GM12878 (cell line): ENCODE data around the gene COMMD10. TPM values are rescaled to one million over a fixed set of nuclear protein-coding genes. Genes with fewer than 3 reads are reported as not detected.
A peak's percentile ranks its signal among the peaks of the same experiment; 100 is the strongest.

Experiments used
- ATAC-seq: fragments of 200-7000 bp; cut with Tn5 transposase; 3 replicates; pipeline ENCODE4 v1.9.1; 2020; ENCODE audit warnings: mild to moderate bottlenecking, moderate library complexity
- BruUV-seq: library from RNA; stranded (reverse); fragments of 400-500 nt; replicated peaks from 2 replicates; lab custom pipeline; 2021; lab: Mats Ljungman, UMichigan
- CTCF ChIA-PET: fragments of 300-600 bp; sonication (Branson Sonifier 250); formaldehyde crosslinking; extraction: SDS; loops from one replicate; lab custom pipeline; 2021; ENCODE audit warnings: inconsistent platforms; lab: Yijun Ruan, JAX
- POLR2A ChIA-PET: fragments of 350-600 bp; formaldehyde crosslinking; extraction: SDS; loops from one replicate; lab custom pipeline; 2021; ENCODE audit warnings: inconsistent platforms; lab: Charles Lee
- RAD21 ChIA-PET: fragments of 300-600 bp; sonication (Branson Sonifier 250); formaldehyde crosslinking; loops from one replicate; lab custom pipeline; 2023; ENCODE audit warnings: antibody characterized with exemption; ENCODE audit not compliant: unreplicated experiment; lab: Charles Lee
- SMC1A ChIA-PET: fragments of 300-600 bp; sonication (Branson Sonifier 250); formaldehyde crosslinking; loops from one replicate; lab custom pipeline; 2023; ENCODE audit not compliant: unreplicated experiment, uncharacterized antibody; lab: Charles Lee
- DNase-seq: peaks from one replicate; pipeline ENCODE4 v3.0.0-alpha.2; 2011; ENCODE audit warnings: low read depth, low spot score
- FAIRE-seq: peaks from 3 replicates; lab custom pipeline; 2011; peaks lifted over from hg19 to GRCh38; lab: Jason Lieb, UNC
- H2AFZ ChIP-seq: 2 replicates; pipeline ENCODE4 v1.6.0; 2011; ENCODE audit warnings: low read depth, low read length, control low read depth; ENCODE audit not compliant: control insufficient read depth
- H3K27ac ChIP-seq: 2 replicates; pipeline ENCODE4 v1.5.1; 2011; ENCODE audit warnings: control low read depth; ENCODE audit not compliant: control insufficient read depth, insufficient read depth
- H3K27me3 ChIP-seq, 2 experiments: replicated peaks in 1 of 2; 2 replicates each; pipeline versions ENCODE4 v1.6.0 to v1.6.1; 2011; ENCODE audit warnings: low read length in 1 of 2; ENCODE audit not compliant: control insufficient read depth in 2 of 2, insufficient read depth in 2 of 2
- H3K36me3 ChIP-seq, 2 experiments: 2 replicates each; pipeline ENCODE4 v1.5.1; 2011; ENCODE audit warnings: low read length in 1 of 2; ENCODE audit not compliant: control insufficient read depth in 2 of 2, insufficient read depth in 2 of 2
- H3K4me1 ChIP-seq: 2 replicates; pipeline ENCODE4 v1.6.1; 2011; ENCODE audit warnings: mild to moderate bottlenecking, low read length, moderate library complexity, mixed read lengths; ENCODE audit not compliant: control insufficient read depth, insufficient read depth
- H3K4me2 ChIP-seq: 2 replicates; pipeline ENCODE4 v1.6.0; 2011; ENCODE audit warnings: control low read depth; ENCODE audit not compliant: control insufficient read depth, insufficient read depth
- H3K4me3 ChIP-seq: fragments of 200-600 bp; sonication (generic); 2 replicates; pipeline ENCODE4 v1.5.1; 2016
- H3K79me2 ChIP-seq: 2 replicates; pipeline ENCODE4 v1.6.0; 2011; ENCODE audit warnings: low read length; ENCODE audit not compliant: control insufficient read depth, insufficient read depth
- H3K9ac ChIP-seq: 2 replicates; pipeline ENCODE4 v1.8.0; 2011; ENCODE audit warnings: low read length, control low read depth, mixed read lengths; ENCODE audit not compliant: control insufficient read depth, insufficient read depth
- H3K9me3 ChIP-seq: replicated peaks from 3 replicates; pipeline ENCODE4 v1.5.1; 2011; ENCODE audit warnings: mild to moderate bottlenecking, low read length; ENCODE audit not compliant: control insufficient read depth, insufficient read depth
- H4K20me1 ChIP-seq: 2 replicates; pipeline ENCODE4 v1.6.0; 2011; ENCODE audit not compliant: control insufficient read depth, insufficient read depth
- ATF7 ChIP-seq: fragments of 450-650 bp; IDR thresholded peaks from 2 replicates; pipeline ENCODE4 v1.6.1; 2016; ENCODE audit warnings: low read depth, mild to moderate bottlenecking
- CHD2 ChIP-seq: IDR thresholded peaks from 2 replicates; pipeline ENCODE4 v1.6.1; 2011; ENCODE audit warnings: low read depth, low read length, improper control_type of control experiment, borderline replicate concordance
- EZH2 ChIP-seq: IDR thresholded peaks from 2 replicates; pipeline ENCODE4 v1.6.1; 2012; ENCODE audit warnings: low read depth, mild to moderate bottlenecking, control low read depth, inconsistent platforms, low read length, borderline replicate concordance; ENCODE audit not compliant: control insufficient read depth
- GATAD2B ChIP-seq: fragments of 450-650 bp; conservative IDR thresholded peaks from 2 replicates; pipeline ENCODE4 v1.6.1; 2017; ENCODE audit warnings: low read depth, mild to moderate bottlenecking, moderate library complexity
- KLF5 ChIP-seq: fragments of 450-650 bp; IDR thresholded peaks from 2 replicates; pipeline ENCODE4 v1.6.1; 2014; ENCODE audit warnings: mild to moderate bottlenecking; ENCODE audit not compliant: partially characterized antibody
- MEF2A ChIP-seq: IDR thresholded peaks from 2 replicates; pipeline ENCODE4 v1.6.1; 2011; ENCODE audit warnings: low read depth, mild to moderate bottlenecking, low read length, moderate library complexity; ENCODE audit not compliant: insufficient read depth
- PAX8 ChIP-seq: fragments of 450-650 bp; IDR thresholded peaks from 2 replicates; pipeline ENCODE4 v1.6.1; 2017; ENCODE audit warnings: mild to moderate bottlenecking, moderate library complexity
- POU2F2 ChIP-seq: IDR thresholded peaks from 3 replicates; pipeline ENCODE4 v1.6.1; 2011; ENCODE audit warnings: low read depth, mild to moderate bottlenecking, low read length, borderline replicate concordance
- SRF ChIP-seq, 2 experiments: IDR thresholded peaks; 2 replicates each; pipeline ENCODE4 v1.6.1; 2011; ENCODE audit warnings: low read depth in 2 of 2, low read length in 2 of 2, mild to moderate bottlenecking in 1 of 2, moderate library complexity in 1 of 2
- STAT1 ChIP-seq: fragments of 450-650 bp; conservative IDR thresholded peaks from 2 replicates; pipeline ENCODE4 v1.6.1; 2014; ENCODE audit warnings: antibody characterized with exemption, mild to moderate bottlenecking
- WGBS: methylation state at CpG from one replicate; pipeline ENCODE4 v1.1.6; 2016; ENCODE audit warnings: low lambda C conversion rate; ENCODE audit not compliant: insufficient replicate concordance, insufficient coverage; ENCODE audit errors: missing lambda C conversion rate; 5-methylcytosine and 5-hydroxymethylcytosine counted together
- in situ Hi-C: fragments of 300-500 bp; cut with MboI; formaldehyde crosslinking; loops from 9 replicates; pipeline ENCODE4 v1.14.3; 2018; ENCODE audit warnings: mixed read lengths
- intact Hi-C: fragments of 100-400 bp; cut with micrococcal nuclease; formaldehyde crosslinking; loops from one replicate; pipeline ENCODE4 v1.14.2; 2022; ENCODE audit not compliant: unreplicated experiment
- polyA plus RNA-seq, 11 experiments: library from polyadenylated mRNA; depleted of rRNA in 4 of 11; unstranded in 6 of 11; stranded (reverse) in 5 of 11; fragments of >200 nt; fragmentation: Nextera tagmentation in 4 of 11; fragmentation: Illumina TruSeq in 1 of 11; extraction: Ambion mirVana in 4 of 11; extraction: Trizol in 1 of 11; gene quantifications; 1 replicate in 1 of 11; 2 replicates in 10 of 11; pipeline versions ENCODE4 v1.2.1 to v1.2.3, GENCODE V29; 2011 to 2016; ENCODE audit warnings: inconsistent platforms in 2 of 11, missing spikeins in 2 of 11, low read depth in 1 of 11
- total RNA-seq, 4 experiments: library from RNA; depleted of rRNA in 3 of 4; stranded (reverse); fragments of >200 nt in 3 of 4; fragmentation: Illumina TruSeq in 1 of 4; extraction: Trizol in 1 of 4; gene quantifications; 2 replicates each; pipeline versions ENCODE4 v1.2.1 to v1.2.3, GENCODE V29; 2013 to 2021
- TF ChIP-seq, protein P1 (sequence below): IDR thresholded peaks from 2 replicates; pipeline ENCODE4 v1.6.1; 2011; ENCODE audit warnings: low read depth, mild to moderate bottlenecking, low read length, moderate library complexity, borderline replicate concordance; ENCODE audit errors: extremely low read depth
- TF ChIP-seq, protein P2 (sequence below): fragments of 450-650 bp; IDR thresholded peaks from 2 replicates; pipeline ENCODE4 v1.6.1; 2017; ENCODE audit warnings: mild to moderate bottlenecking, moderate library complexity
- TF ChIP-seq, protein P3 (sequence below): IDR thresholded peaks from 2 replicates; pipeline ENCODE4 v1.6.1; 2012; ENCODE audit warnings: low read depth, low read length, improper control_type of control experiment

Gene COMMD10
- total and polyA plus RNA-seq, 10 of the 15 experiments (the other 5 are each of a cell fraction or from before 2014, with no cell fraction given), result 19.6 to 98.7 (median 28.0) TPM

DNA sequence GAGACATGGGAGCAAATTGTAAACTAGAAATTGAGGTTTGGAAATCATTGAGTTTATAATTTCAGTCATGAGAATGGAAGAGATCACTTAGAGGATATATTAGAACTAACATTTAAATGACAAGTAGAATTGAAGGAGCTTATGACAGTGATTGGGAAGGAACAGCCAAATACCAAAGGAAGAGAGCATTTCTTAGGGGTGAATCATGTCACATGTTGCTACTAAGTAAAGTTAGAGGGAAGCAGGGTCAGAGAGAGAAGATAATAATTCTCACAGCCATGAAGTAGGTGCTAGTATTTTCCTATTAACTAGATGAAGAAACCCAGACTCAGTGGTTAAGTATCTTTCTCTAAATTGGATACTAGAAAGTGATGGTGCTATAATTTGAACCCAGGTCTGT lies 59.3 kb downstream of the COMMD10 start:
- DNase-seq (no peak), FAIRE-seq (no peak), ATAC-seq (no peak)
- BruUV-seq, result no TSS peak
- Histone ChIP-seq H3K27me3 (no peaks in the 10 kb centered on the region), H3K4me2 (no peak overlapping the region), H3K79me2 (no peaks in the 10 kb centered on the region), H3K27ac (no peak overlapping the region), H3K36me3 (no peaks in the 10 kb centered on the region), H4K20me1 (no peaks in the 10 kb centered on the region), H3K4me1 (no peaks in the 10 kb centered on the region), H3K9ac (no peak overlapping the region), H2AFZ (no peak overlapping the region), H3K9me3 (no peaks in the 10 kb centered on the region), H3K4me3 (no peak overlapping the region)
- RAD21 ChIA-PET, result no interaction called here
- in situ Hi-C loops, result loop anchor here (25.0 kb wide), 1 partner anchor 418 kb away; the partner anchor contains the start of gene SEMA6A
- SMC1A ChIA-PET, result interaction anchor here (0.6 to 2.0 kb wide), 4 partner anchors 10 to 431 kb away, joined by 3 to 5 read pairs (median 4); no protein-coding TSS in a partner anchor
- CTCF ChIA-PET, result no interaction called here
- TF ChIP-seq STAT1 (no peak), ATF7 (no peak), PAX8 (no peak), SRF (IDR thresholded peaks at IDR 0.05; ENCODE audit: low read depth in 2 of 2, low read length in 2 of 2) (no peak), MEF2A (no peak), POU2F2 (no peak), KLF5 (no peak)
- TF ChIP-seq, protein P1, sequence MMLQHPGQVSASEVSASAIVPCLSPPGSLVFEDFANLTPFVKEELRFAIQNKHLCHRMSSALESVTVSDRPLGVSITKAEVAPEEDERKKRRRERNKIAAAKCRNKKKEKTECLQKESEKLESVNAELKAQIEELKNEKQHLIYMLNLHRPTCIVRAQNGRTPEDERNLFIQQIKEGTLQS, result no peak
- intact Hi-C loops, result no loop called here
- POLR2A ChIA-PET, result no interaction called here

DNA sequence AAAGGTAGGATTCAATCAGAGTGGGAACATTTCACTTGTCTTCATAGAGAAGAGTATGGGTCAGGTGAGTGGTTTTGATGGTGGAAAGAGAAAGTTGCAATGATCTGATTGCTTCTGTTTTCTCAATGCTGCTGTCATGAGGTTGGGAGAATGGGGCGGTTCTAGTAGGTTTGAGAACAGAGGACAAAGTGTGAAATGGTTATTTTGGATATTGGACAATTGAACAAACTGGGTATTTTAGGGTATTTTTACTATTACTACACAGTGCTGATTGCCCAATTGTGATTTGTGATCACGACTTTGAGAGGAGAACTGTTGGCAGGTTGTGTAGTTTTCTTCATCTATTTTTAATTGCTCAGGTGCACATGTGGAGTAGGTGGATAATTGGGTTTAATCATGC lies 60.2 kb downstream of the COMMD10 start:
- H4K20me1 ChIP-seq, result no peaks in the 10 kb centered on the region
- H3K9me3 ChIP-seq, result no peaks in the 10 kb centered on the region
- no peaks in the 10 kb centered on the region for H3K27me3 ChIP-seq
- no peaks in the 10 kb centered on the region for H3K79me2 ChIP-seq
- in situ Hi-C loops (loop anchor here (25.0 kb wide), 1 partner anchor 417 kb away; the partner anchor contains the start of gene SEMA6A), intact Hi-C loops (no loop called here)
- FAIRE-seq, result no peak
- POLR2A ChIA-PET, result no interaction called here
- H3K36me3 ChIP-seq, result no peaks in the 10 kb centered on the region
- H3K4me3 ChIP-seq, result no peak overlapping the region
- WGBS, result 56% methylated on average over 2 of the region's 2 CpGs
- SMC1A ChIA-PET, result no interaction called here
- no peak for ATAC-seq
- no peak overlapping the region for H3K4me2 ChIP-seq
- CTCF ChIA-PET, result no interaction called here
- no peak overlapping the region for H2AFZ ChIP-seq
- no peak for DNase-seq
- H3K27ac ChIP-seq, result no peak overlapping the region
- no peak overlapping the region for H3K9ac ChIP-seq
- H3K4me1 ChIP-seq, result no peaks in the 10 kb centered on the region
- BruUV-seq, result TSS peak; percentile 39
- RAD21 ChIA-PET, result no interaction called here
- no peak for TF ChIP-seq GATAD2B
- TF ChIP-seq, protein P2, sequence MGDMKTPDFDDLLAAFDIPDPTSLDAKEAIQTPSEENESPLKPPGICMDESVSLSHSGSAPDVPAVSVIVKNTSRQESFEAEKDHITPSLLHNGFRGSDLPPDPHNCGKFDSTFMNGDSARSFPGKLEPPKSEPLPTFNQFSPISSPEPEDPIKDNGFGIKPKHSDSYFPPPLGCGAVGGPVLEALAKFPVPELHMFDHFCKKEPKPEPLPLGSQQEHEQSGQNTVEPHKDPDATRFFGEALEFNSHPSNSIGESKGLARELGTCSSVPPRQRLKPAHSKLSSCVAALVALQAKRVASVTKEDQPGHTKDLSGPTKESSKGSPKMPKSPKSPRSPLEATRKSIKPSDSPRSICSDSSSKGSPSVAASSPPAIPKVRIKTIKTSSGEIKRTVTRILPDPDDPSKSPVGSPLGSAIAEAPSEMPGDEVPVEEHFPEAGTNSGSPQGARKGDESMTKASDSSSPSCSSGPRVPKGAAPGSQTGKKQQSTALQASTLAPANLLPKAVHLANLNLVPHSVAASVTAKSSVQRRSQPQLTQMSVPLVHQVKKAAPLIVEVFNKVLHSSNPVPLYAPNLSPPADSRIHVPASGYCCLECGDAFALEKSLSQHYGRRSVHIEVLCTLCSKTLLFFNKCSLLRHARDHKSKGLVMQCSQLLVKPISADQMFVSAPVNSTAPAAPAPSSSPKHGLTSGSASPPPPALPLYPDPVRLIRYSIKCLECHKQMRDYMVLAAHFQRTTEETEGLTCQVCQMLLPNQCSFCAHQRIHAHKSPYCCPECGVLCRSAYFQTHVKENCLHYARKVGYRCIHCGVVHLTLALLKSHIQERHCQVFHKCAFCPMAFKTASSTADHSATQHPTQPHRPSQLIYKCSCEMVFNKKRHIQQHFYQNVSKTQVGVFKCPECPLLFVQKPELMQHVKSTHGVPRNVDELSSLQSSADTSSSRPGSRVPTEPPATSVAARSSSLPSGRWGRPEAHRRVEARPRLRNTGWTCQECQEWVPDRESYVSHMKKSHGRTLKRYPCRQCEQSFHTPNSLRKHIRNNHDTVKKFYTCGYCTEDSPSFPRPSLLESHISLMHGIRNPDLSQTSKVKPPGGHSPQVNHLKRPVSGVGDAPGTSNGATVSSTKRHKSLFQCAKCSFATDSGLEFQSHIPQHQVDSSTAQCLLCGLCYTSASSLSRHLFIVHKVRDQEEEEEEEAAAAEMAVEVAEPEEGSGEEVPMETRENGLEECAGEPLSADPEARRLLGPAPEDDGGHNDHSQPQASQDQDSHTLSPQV, result no peak
- TF ChIP-seq EZH2, result no peak
- TF ChIP-seq, protein P3, sequence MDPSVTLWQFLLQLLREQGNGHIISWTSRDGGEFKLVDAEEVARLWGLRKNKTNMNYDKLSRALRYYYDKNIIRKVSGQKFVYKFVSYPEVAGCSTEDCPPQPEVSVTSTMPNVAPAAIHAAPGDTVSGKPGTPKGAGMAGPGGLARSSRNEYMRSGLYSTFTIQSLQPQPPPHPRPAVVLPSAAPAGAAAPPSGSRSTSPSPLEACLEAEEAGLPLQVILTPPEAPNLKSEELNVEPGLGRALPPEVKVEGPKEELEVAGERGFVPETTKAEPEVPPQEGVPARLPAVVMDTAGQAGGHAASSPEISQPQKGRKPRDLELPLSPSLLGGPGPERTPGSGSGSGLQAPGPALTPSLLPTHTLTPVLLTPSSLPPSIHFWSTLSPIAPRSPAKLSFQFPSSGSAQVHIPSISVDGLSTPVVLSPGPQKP, result no peak
- TF ChIP-seq CHD2, result no peak
